Suprapubic skin (tissue), 4 donors: Measurements from ENCODE around the gene ZNF444. TPM values are rescaled to one million over a fixed set of nuclear protein-coding genes. Genes with fewer than 3 reads are reported as not detected.

ENCODE experiments used
- DNase-seq, 2 donors: peaks; one replicate each; pipeline ENCODE4 v3.0.0-alpha.2; 2019; ENCODE audit warnings: low spot score in 2 of 2
- H3K27ac ChIP-seq: fragments of 200-600 bp; sonication (generic); one replicate; pipeline ENCODE4 v1.5.1; 2019
- H3K27me3 ChIP-seq: fragments of 200-600 bp; sonication (generic); one replicate; pipeline ENCODE4 v1.5.1; 2019
- H3K36me3 ChIP-seq: fragments of 200-600 bp; sonication (generic); one replicate; pipeline ENCODE4 v1.5.1; 2019
- H3K4me1 ChIP-seq: fragments of 200-600 bp; sonication (generic); one replicate; pipeline ENCODE4 v1.5.1; 2019
- H3K4me3 ChIP-seq: fragments of 200-600 bp; sonication (generic); one replicate; pipeline ENCODE4 v1.5.1; 2019; ENCODE audit warnings: mild to moderate bottlenecking
- H3K9me3 ChIP-seq: fragments of 200-600 bp; sonication (generic); one replicate; pipeline ENCODE4 v1.5.1; 2019
- EP300 ChIP-seq: sonication (generic); formaldehyde crosslinking; IDR thresholded peaks from one replicate; pipeline ENCODE4 v1.6.1; 2017; ENCODE audit warnings: antibody characterized with exemption
- POLR2A ChIP-seq, 2 donors: fragments of 450-650 bp; IDR thresholded peaks; one replicate each; pipeline ENCODE4 v1.6.1; 2017; ENCODE audit warnings: antibody characterized with exemption in 2 of 2, mild to moderate bottlenecking in 2 of 2, moderate library complexity in 2 of 2
- POLR2AphosphoS5 ChIP-seq, 3 donors: sonication (generic); formaldehyde crosslinking; IDR thresholded peaks; one replicate each; pipeline ENCODE4 v1.6.1; 2017; ENCODE audit warnings: antibody characterized with exemption in 3 of 3
- WGBS: methylation state at CpG from one replicate; pipeline ENCODE4 v1.1.5; 2018; 5-methylcytosine and 5-hydroxymethylcytosine counted together
- total RNA-seq, 4 donors: library from RNA; depleted of rRNA; stranded (reverse); fragments of >200 nt; gene quantifications; one replicate each; pipeline ENCODE4 v1.1.0, GENCODE V29; 2016
- TF ChIP-seq, protein P1 (sequence below), 2 donors: fragments of 200-600 bp in 1 of 2; fragments of 450-650 bp in 1 of 2; sonication (generic) in 1 of 2; IDR thresholded peaks; one replicate each; pipeline ENCODE4 v1.5.1; 2016 to 2019; ENCODE audit warnings: antibody characterized with exemption in 2 of 2, mild to moderate bottlenecking in 1 of 2, moderate library complexity in 1 of 2

Gene ZNF444
- total RNA-seq, 4 donors from 2014 or later, result 12.9 to 34.8 (median 21.2) TPM

DNA sequence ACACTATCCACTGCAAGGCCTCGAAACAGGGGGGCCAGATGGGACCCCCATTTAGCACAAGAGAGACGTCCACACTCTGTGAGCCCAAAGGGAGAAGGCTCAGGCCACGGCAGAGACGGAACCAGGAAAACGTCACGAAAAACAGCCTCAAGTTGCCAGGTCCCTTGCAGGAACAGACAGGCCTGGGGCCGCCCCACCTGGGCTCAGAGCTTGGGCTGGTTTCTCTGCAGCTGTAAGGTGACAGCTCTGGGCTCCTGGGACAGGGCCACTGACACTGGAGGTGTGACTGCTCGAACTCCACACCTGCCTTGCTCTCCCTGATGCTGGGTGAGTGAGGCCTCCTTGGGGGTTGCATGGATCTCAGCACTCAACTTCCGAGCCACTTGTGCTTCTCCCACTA, 23.2 kb upstream of the ZNF444 start:
- TF ChIP-seq POLR2AphosphoS5 (IDR thresholded peaks at IDR 0.05), result no peak
- peak overlapping the region; percentile 97 for H3K27ac ChIP-seq
- no peaks in the 10 kb centered on the region for H3K27me3 ChIP-seq
- 55% methylated on average over 4 of the region's 9 CpGs for WGBS
- H3K4me3 ChIP-seq, result no peak overlapping the region
- peak in 1 of 2 donors; percentile 56 for DNase-seq
- H3K4me1 ChIP-seq, result peaks cover 72% of the 10 kb centered on the region
- no peaks in the 10 kb centered on the region for H3K9me3 ChIP-seq
- no peaks in the 10 kb centered on the region for H3K36me3 ChIP-seq

DNA sequence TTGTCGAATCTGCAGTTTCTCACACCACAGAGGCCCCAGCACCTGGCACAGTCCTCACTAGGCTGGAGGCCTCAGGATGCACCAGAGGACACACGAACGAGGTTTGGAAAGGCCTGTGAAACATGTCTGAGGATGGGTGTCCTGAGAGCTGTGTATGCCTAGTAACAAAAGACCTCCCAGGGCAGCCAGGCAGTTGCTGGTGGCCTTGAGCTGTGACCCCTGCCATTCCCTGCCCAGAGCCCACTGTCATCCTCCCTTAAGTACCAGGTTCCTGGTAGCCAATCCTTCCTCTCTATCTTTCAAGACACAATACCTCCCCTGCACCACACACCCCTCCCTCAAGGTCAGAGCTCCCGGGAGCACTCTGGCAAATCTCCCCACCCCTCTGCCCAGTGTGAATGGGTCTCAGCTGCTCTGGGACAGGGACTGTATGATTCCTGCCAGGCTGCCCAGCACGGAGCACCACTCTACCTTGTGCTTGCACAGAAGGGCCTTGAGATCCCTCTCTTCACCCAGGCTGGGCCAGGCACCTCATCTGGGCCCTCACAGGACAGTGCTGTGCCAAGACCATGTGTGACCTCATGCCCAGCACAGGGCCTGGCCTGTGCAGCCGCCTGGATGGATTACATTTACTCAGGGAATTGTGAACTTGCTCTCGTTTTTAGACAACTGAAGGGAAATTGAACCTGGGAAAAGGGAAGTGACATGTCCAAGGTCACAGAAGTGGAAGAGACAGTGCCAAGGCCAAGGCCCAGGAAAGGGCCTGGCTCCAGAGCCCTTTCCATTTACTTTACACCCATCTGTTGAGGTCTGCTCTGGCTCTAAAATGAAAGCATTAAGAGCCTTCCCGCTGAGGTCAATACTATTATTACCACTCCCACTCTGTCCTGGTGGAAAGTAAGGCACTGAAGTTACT, 22.2 kb upstream of the ZNF444 start:
- WGBS, result 39% methylated on average over 5 of the region's 8 CpGs

DNA sequence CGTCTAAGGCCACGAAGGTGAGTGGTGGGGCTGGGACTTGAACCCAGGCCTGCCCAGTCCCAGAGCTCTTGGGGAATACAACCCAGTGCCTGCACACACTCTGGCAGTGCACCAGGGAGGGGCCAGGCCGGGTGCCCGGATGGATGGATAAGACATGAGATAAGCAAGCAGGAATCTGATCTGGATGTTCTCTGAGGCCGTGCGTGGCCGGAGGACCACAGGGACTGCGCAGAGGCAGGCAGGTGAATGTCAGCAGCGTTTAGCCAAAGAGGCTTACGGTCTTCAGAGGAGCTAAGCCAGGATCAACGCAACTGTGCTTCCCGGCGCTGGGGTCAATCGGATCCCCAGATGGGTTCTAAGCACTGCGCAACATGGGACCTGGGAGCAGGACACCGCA, 21.5 kb upstream of the ZNF444 start:
- Histone ChIP-seq H3K27me3 (no peaks in the 10 kb centered on the region), H3K4me3 (peak overlapping the region; percentile 79), H3K36me3 (no peaks in the 10 kb centered on the region), H3K27ac (peak overlapping the region; percentile 97), H3K4me1 (peaks cover 59% of the 10 kb centered on the region), H3K9me3 (no peaks in the 10 kb centered on the region)
- no peak for DNase-seq
- TF ChIP-seq POLR2A (IDR thresholded peaks at IDR 0.05) (no peak), EP300 (no peak), POLR2AphosphoS5 (IDR thresholded peaks at IDR 0.05) (no peak)
- TF ChIP-seq, protein P1, sequence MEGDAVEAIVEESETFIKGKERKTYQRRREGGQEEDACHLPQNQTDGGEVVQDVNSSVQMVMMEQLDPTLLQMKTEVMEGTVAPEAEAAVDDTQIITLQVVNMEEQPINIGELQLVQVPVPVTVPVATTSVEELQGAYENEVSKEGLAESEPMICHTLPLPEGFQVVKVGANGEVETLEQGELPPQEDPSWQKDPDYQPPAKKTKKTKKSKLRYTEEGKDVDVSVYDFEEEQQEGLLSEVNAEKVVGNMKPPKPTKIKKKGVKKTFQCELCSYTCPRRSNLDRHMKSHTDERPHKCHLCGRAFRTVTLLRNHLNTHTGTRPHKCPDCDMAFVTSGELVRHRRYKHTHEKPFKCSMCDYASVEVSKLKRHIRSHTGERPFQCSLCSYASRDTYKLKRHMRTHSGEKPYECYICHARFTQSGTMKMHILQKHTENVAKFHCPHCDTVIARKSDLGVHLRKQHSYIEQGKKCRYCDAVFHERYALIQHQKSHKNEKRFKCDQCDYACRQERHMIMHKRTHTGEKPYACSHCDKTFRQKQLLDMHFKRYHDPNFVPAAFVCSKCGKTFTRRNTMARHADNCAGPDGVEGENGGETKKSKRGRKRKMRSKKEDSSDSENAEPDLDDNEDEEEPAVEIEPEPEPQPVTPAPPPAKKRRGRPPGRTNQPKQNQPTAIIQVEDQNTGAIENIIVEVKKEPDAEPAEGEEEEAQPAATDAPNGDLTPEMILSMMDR (IDR thresholded peaks at IDR 0.05), result no peak
- 30% methylated on average over 10 of the region's 16 CpGs for WGBS

More for the DNA sequence above, 22.2 kb upstream of the ZNF444 start:
- no peaks in the 10 kb centered on the region for H3K36me3 ChIP-seq
- peak overlapping the region; percentile 79 for H3K4me3 ChIP-seq
- H3K27me3 ChIP-seq, result no peaks in the 10 kb centered on the region
- no peak for DNase-seq
- H3K9me3 ChIP-seq, result no peaks in the 10 kb centered on the region
- TF ChIP-seq, protein P1 (IDR thresholded peaks at IDR 0.05), result no peak
- TF ChIP-seq POLR2A (IDR thresholded peaks at IDR 0.05), result no peak
- no peak for TF ChIP-seq POLR2AphosphoS5 (IDR thresholded peaks at IDR 0.05)
- no peak for TF ChIP-seq EP300
- H3K27ac ChIP-seq, result peak overlapping the region; percentile 97
- H3K4me1 ChIP-seq, result peaks cover 62% of the 10 kb centered on the region

DNA sequence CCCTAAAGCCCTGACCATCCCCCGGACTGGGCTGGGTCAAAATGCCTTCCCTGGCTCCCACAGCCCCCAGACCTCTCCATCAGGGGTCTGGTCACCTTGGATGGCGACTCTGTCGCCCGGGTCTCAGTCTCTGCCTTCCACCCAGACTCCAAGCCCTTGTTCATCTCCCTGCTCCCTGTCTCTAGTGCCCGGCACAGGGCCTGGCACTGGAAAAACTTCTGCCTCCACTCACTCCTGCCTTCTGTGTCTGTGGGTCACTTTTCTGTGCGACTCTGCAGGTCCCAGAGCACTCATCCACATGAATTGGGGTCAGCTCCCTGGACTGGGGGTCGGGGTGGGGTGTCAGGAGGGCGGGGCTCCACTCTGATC, 21.1 kb upstream of the ZNF444 start:
- Histone ChIP-seq H3K9me3 (no peaks in the 10 kb centered on the region), H3K4me1 (peaks cover 55% of the 10 kb centered on the region), H3K4me3 (peak overlapping the region; percentile 79), H3K27ac (peak overlapping the region; percentile 97), H3K27me3 (no peaks in the 10 kb centered on the region), H3K36me3 (no peaks in the 10 kb centered on the region)
- DNase-seq, result no peak
- no peak for TF ChIP-seq POLR2AphosphoS5 (IDR thresholded peaks at IDR 0.05)
- TF ChIP-seq POLR2A (IDR thresholded peaks at IDR 0.05), result no peak
- TF ChIP-seq, protein P1 (IDR thresholded peaks at IDR 0.05), result no peak
- no peak for TF ChIP-seq EP300
- WGBS, result 35% methylated on average over 5 of the region's 8 CpGs

DNA sequence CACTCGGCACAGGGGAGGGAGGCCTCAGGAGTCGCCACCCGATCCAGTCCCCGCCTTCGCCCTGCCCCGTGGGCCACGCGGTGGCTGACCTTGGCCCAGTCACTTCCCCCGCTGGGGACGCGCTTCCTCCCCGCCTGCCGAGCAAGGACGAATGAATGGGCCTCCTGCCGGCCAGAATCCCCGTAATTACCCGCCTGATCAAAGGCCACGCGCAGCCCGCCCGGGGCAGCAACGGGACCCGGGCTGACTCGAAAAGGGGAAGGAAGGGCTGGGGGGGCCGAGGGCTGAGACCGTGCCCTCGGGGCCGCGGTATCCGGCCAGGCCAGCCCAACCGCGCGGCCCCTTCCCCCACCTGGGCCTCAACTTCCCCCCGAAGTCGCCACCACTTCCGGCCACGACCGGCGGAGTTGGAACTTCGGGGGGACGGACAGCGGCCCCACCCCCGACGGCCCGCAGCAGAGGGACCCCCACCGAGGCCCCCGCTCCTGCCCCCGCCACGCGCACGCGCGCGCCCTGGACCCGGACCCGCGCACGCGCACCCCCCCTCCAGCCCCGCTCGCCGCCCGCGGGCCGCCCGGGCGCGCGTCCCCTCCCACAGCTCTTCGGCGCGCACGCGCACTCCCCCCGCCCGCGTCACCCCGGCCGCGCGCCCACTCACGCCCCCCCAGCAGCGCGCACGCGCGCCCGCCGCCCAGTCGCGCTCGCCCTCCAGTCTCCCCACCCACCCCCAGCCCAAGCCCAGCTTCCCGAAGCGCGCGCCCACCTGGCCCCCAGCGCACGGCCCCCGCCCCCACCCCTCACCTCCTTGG, 20.5 kb upstream of the ZNF444 start:
- Histone ChIP-seq H3K4me3 (peak overlapping the region; percentile 79), H3K4me1 (peaks cover 51% of the 10 kb centered on the region), H3K36me3 (no peaks in the 10 kb centered on the region), H3K27me3 (no peaks in the 10 kb centered on the region), H3K27ac (peak overlapping the region; percentile 97), H3K9me3 (no peaks in the 10 kb centered on the region)
- no peak for TF ChIP-seq POLR2A (IDR thresholded peaks at IDR 0.05)
- TF ChIP-seq POLR2AphosphoS5 (IDR thresholded peaks at IDR 0.05), result peak in 2 of 3 donors; percentile 6 to 47
- TF ChIP-seq EP300, result no peak
- TF ChIP-seq, protein P1 (IDR thresholded peaks at IDR 0.05), result peak in 1 of 2 donors; percentile 18
- DNase-seq, result peak; percentile 88
- WGBS, result 0% methylated on average over 9 of the region's 99 CpGs
